CD8-positive, alpha-beta memory T cell (primary cell): ENCODE results near the gene PLCG2. TPM values are rescaled to one million over a fixed set of nuclear protein-coding genes. Genes with fewer than 3 reads are reported as not detected.

Experiments
- CTCF ChIA-PET: fragments of 350-600 bp; sonication (Branson Sonifier 250); formaldehyde crosslinking; loops from one replicate; lab custom pipeline; 2021; ENCODE audit warnings: antibody characterized with exemption; lab: Charles Lee
- POLR2A ChIA-PET: fragments of 350-600 bp; sonication (Branson Sonifier 250); formaldehyde crosslinking; loops from one replicate; lab custom pipeline; 2021; ENCODE audit warnings: antibody characterized with exemption; lab: Charles Lee
- DNase-seq, 5 donors: peaks; one replicate each; pipeline versions ENCODE4 v3.0.0 to v3.0.0-alpha.2; 2020 to 2022; ENCODE audit warnings: mixed read lengths in 1 of 5
- H3K27ac ChIP-seq: one replicate; pipeline ENCODE4 v1.7.0; 2013; ENCODE audit warnings: low read depth, mild to moderate bottlenecking, low read length, moderate library complexity
- H3K27me3 ChIP-seq: 2 replicates; pipeline ENCODE4 v1.7.0; 2013; ENCODE audit warnings: low read length, mild to moderate bottlenecking; ENCODE audit not compliant: insufficient read depth, poor library complexity, severe bottlenecking
- H3K36me3 ChIP-seq: 2 replicates; pipeline ENCODE4 v1.7.0; 2013; ENCODE audit warnings: mild to moderate bottlenecking, low read length, moderate library complexity; ENCODE audit not compliant: insufficient read depth
- H3K4me1 ChIP-seq: 2 replicates; pipeline ENCODE4 v1.7.0; 2013; ENCODE audit warnings: mild to moderate bottlenecking, low read length, moderate library complexity; ENCODE audit not compliant: insufficient read depth
- H3K4me3 ChIP-seq: 2 replicates; pipeline ENCODE4 v1.7.0; 2013; ENCODE audit warnings: mild to moderate bottlenecking, low read length
- H3K9me3 ChIP-seq: 2 replicates; pipeline ENCODE4 v1.7.0; 2013; ENCODE audit warnings: mild to moderate bottlenecking, low read length
- H3K27ac Mint-ChIP-seq, 8 donors: one replicate each; pipeline ENCODE4 v1.8.0; 2020 to 2021; ENCODE audit warnings: mixed read lengths in 8 of 8, mild to moderate bottlenecking in 6 of 8, inconsistent platforms in 3 of 8, moderate library complexity in 3 of 8
- H3K27me3 Mint-ChIP-seq, 2 donors: one replicate each; pipeline ENCODE4 v1.8.0; 2020 to 2021; ENCODE audit warnings: mixed read lengths in 2 of 2, mild to moderate bottlenecking in 1 of 2, moderate library complexity in 1 of 2
- H3K36me3 Mint-ChIP-seq, 3 donors: one replicate each; pipeline ENCODE4 v1.8.0; 2020 to 2021; ENCODE audit warnings: mixed read lengths in 3 of 3, inconsistent platforms in 1 of 3, mild to moderate bottlenecking in 1 of 3
- H3K4me1 Mint-ChIP-seq, 3 donors: one replicate each; pipeline ENCODE4 v1.8.0; 2020 to 2021; ENCODE audit warnings: mixed read lengths in 3 of 3, inconsistent platforms in 1 of 3, mild to moderate bottlenecking in 1 of 3
- H3K4me3 Mint-ChIP-seq, 7 donors: one replicate each; pipeline ENCODE4 v1.8.0; 2020 to 2021; ENCODE audit warnings: mixed read lengths in 7 of 7, mild to moderate bottlenecking in 6 of 7, moderate library complexity in 4 of 7, inconsistent platforms in 2 of 7
- H3K9me3 Mint-ChIP-seq, 5 donors: one replicate each; pipeline ENCODE4 v1.8.0; 2020 to 2022; ENCODE audit warnings: mixed read lengths in 5 of 5, mild to moderate bottlenecking in 3 of 5, moderate library complexity in 2 of 5, inconsistent platforms in 1 of 5
- polyA plus RNA-seq: library from polyadenylated mRNA; unstranded; fragments of 300-500 nt; fragmentation: Illumina TruSeq; gene quantifications from one replicate; pipeline ENCODE4 v1.2.3, GENCODE V29; 2021
- total RNA-seq, 2 experiments: library from RNA; stranded (reverse); gene quantifications; one replicate each; pipeline ENCODE4 v1.2.3, GENCODE V29; 2021

PLCG2 gene
- total and polyA plus RNA-seq, 3 experiments from 2014 or later, result 5.4 to 16.2 (median 14.2) TPM

DNA sequence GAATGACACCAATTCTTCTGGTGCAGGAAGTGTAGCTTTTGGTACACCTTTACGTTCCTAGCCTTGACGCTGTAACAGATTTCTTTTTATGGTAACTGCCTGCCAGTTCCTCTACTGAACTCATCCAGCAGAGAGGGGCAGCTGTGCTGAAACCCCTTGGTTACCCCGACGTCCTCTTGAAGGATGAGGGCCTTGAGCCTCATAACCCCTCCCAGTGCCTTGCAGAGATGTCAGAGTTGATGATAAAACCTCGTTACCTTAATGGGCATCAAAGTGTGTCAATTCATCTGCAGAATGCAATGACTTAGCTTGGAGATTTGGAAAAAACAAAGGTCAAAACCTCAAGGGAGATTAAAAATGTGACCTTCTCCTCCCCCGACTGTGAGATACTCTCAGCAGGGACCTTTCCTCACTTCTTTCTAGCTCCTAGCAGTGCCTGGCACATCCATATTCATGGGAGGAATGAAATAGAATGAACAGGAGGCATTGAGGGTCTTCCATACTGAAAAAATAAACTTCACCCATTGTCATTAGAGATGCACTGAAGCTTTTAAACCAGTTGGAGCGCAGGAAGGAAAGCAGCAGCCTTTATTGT, 163.0 kb downstream of the PLCG2 start:
- no peaks in the 10 kb centered on the region for H3K27me3 Mint-ChIP-seq
- CTCF ChIA-PET, result interaction anchor here (1.4 kb wide), 1 partner anchor 288 kb away, joined by 3 read pairs; no protein-coding TSS in a partner anchor
- POLR2A ChIA-PET, result no interaction called here
- H3K27ac Mint-ChIP-seq, result no peak overlapping the region
- Histone ChIP-seq H3K36me3 (no peaks in the 10 kb centered on the region), H3K27me3 (no peaks in the 10 kb centered on the region), H3K27ac (no peak overlapping the region), H3K9me3 (no peaks in the 10 kb centered on the region), H3K4me1 (no peaks in the 10 kb centered on the region), H3K4me3 (no peak overlapping the region)
- peaks cover under 1 to 77% (median 8%) of the 10 kb centered on the region in 3 donors for H3K36me3 Mint-ChIP-seq
- H3K9me3 Mint-ChIP-seq, result no peaks in the 10 kb centered on the region
- H3K4me1 Mint-ChIP-seq, result no peaks in the 10 kb centered on the region
- no peak overlapping the region for H3K4me3 Mint-ChIP-seq
- no peak for DNase-seq

DNA sequence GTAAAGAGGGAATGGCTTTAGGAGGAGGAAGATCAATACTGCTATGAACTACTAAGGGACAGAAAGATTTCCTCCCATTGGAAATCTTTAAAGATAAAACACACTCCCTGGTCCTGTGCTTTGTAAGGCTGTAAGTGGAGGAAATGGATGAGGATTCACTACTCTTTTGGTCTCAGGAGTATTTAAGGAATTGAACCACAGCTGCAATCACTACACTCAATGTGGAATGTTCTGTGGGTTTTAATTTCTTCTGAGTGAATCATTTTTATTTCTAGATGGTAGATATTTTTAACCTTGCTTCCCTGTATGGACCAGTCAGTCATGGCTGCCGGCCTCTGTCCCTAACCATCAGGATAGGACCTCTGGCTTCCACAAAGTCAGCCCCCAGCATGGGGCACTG, 166.6 kb downstream of the PLCG2 start:
- H3K9me3 Mint-ChIP-seq, result peaks cover 3 to 15% (median 8%) of the 10 kb centered on the region in 5 donors
- Histone ChIP-seq H3K27me3 (no peaks in the 10 kb centered on the region), H3K27ac (no peak overlapping the region), H3K9me3 (no peaks in the 10 kb centered on the region), H3K4me1 (no peaks in the 10 kb centered on the region), H3K4me3 (no peak overlapping the region), H3K36me3 (no peaks in the 10 kb centered on the region)
- no peaks in the 10 kb centered on the region for H3K27me3 Mint-ChIP-seq
- ChIA-PET CTCF (no interaction called here), POLR2A (no interaction called here)
- no peak for DNase-seq
- no peak overlapping the region for H3K4me3 Mint-ChIP-seq
- peaks cover 8 to 76% (median 14%) of the 10 kb centered on the region in 3 donors for H3K36me3 Mint-ChIP-seq
- H3K4me1 Mint-ChIP-seq, result no peaks in the 10 kb centered on the region
- H3K27ac Mint-ChIP-seq, result no peak overlapping the region

DNA sequence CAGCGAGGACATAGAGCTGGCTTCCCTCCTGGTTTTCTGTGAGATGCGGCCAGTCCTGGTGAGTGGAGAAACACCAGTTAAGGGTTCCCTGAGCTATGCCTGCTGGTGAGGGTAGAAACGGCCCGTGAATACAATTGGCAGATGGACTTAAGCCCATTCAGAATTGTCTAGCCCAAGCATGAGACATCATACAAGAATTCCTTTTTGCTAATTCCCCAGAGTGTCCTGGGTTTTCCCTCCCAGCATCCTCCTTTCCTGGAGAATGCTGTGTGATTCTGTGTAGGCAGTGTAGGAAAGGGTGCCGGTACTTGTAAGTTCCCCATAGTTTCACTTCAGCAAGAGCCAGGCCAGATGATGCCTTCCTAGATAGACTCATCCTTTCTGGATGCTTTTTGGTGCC, 167.1 kb downstream of the PLCG2 start:
- CTCF ChIA-PET, result no interaction called here
- Mint-ChIP-seq H3K27me3 (no peaks in the 10 kb centered on the region), H3K4me3 (no peak overlapping the region), H3K4me1 (no peaks in the 10 kb centered on the region), H3K36me3 (peaks cover 10 to 76% (median 14%) of the 10 kb centered on the region in 3 donors), H3K27ac (peak overlapping the region in 1 of 8 donors; percentile 51), H3K9me3 (peaks cover 7 to 16% (median 8%) of the 10 kb centered on the region in 5 donors)
- no peaks in the 10 kb centered on the region for H3K27me3 ChIP-seq
- no peak for DNase-seq
- POLR2A ChIA-PET, result no interaction called here
- H3K27ac ChIP-seq, result no peak overlapping the region
- no peak overlapping the region for H3K4me3 ChIP-seq
- H3K4me1 ChIP-seq, result no peaks in the 10 kb centered on the region
- no peaks in the 10 kb centered on the region for H3K9me3 ChIP-seq
- H3K36me3 ChIP-seq, result no peaks in the 10 kb centered on the region

DNA sequence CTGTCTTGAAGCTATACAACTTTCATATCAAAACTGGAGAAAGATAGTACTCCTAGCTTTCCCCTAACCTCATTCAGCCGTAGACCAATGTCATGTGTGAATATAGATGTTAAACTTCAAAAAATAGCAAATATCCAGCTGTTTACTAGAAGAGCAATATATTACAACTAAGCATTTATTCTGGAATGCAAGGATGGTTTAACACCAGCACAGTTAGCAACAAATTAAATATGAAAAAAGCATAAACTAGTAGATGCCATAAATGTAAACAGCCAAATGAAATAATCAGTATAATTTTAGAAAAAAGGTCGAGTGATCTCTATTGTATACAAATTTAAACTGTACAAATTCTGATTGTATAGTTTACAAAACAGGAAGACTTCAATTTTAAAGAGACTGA, 172.5 kb downstream of the PLCG2 start:
- POLR2A ChIA-PET, result no interaction called here
- no peaks in the 10 kb centered on the region for H3K27me3 ChIP-seq
- H3K9me3 ChIP-seq, result no peaks in the 10 kb centered on the region
- Mint-ChIP-seq H3K4me3 (no peak overlapping the region), H3K27ac (no peak overlapping the region), H3K27me3 (peaks cover 0 to 2% of the 10 kb centered on the region in 2 donors), H3K4me1 (no peaks in the 10 kb centered on the region), H3K9me3 (peaks cover 8 to 27% (median 18%) of the 10 kb centered on the region in 5 donors), H3K36me3 (peaks cover 9 to 77% (median 47%) of the 10 kb centered on the region in 3 donors)
- no peak for DNase-seq
- H3K4me1 ChIP-seq, result no peaks in the 10 kb centered on the region
- H3K36me3 ChIP-seq, result no peaks in the 10 kb centered on the region
- no peak overlapping the region for H3K4me3 ChIP-seq
- CTCF ChIA-PET, result no interaction called here
- H3K27ac ChIP-seq, result no peak overlapping the region

DNA sequence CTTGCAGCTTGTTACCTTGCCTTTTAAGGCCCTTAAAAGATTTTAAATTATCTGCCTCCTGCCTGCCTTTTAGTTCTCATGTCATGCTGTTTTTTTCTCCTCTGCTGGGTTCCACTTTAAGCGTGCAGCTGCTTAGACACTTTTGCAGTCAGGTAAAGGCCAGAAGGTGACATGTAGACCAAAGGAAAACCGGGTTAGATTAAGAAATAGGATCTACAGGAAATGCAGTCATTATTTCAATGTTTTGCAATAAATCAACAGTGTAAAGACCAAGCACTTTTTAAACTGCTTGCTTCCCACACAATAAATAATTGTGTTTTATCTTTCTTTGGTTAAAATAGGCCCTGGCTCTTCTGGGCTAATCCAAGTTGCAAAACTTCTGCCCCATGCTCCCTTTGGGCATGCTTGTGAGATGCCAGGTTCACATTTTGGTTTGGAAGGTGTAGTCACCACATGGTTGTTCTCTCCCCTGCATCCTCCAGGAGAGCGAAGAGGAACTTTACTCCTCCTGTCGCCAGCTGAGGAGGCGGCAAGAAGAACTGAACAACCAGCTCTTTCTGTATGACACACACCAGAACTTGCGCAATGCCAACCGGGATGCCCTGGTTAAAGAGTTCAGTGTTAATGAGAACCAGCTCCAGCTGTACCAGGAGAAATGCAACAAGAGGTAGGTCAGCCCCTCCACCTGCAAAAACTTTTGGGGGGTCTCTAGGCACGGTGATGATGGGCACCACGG, 177.3 kb downstream of the PLCG2 start:
- Histone ChIP-seq H3K4me3 (no peak overlapping the region), H3K27me3 (no peaks in the 10 kb centered on the region), H3K27ac (no peak overlapping the region), H3K4me1 (no peaks in the 10 kb centered on the region), H3K36me3 (no peaks in the 10 kb centered on the region), H3K9me3 (no peaks in the 10 kb centered on the region)
- Mint-ChIP-seq H3K4me3 (no peak overlapping the region), H3K27me3 (peaks cover 0 to 2% of the 10 kb centered on the region in 2 donors), H3K9me3 (peaks cover 0 to 8% (median 6%) of the 10 kb centered on the region in 5 donors), H3K36me3 (peaks cover 6 to 61% (median 41%) of the 10 kb centered on the region in 3 donors), H3K4me1 (no peaks in the 10 kb centered on the region), H3K27ac (peak overlapping the region in 1 of 8 donors; percentile 8)
- no peak for DNase-seq
- POLR2A ChIA-PET, result no interaction called here
- CTCF ChIA-PET, result no interaction called here

DNA sequence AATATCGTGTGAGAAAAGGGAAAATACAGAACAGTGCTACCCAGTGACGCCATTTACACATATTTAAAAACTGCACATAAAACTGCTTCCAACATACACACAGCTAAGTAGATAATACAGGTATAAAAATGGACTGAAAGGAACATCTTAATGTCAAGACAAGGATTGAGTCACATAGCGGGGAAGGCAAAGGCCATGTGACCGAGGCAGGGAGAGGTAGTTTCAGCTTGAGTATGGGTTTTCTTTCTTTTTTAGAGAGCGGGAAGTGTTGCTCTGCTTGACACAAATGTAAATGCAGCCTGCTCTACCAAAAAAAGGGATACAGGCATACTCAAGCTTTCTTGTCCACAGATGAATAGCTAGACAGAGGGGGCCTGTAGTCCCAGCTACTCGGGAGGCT, 185.7 kb downstream of the PLCG2 start:
- Mint-ChIP-seq H3K27ac (no peak overlapping the region), H3K9me3 (peaks cover 0 to 6% (median 0%) of the 10 kb centered on the region in 5 donors), H3K4me3 (no peak overlapping the region), H3K36me3 (no peaks in the 10 kb centered on the region), H3K4me1 (no peaks in the 10 kb centered on the region), H3K27me3 (peaks cover 0 to 3% of the 10 kb centered on the region in 2 donors)
- DNase-seq, result no peak
- Histone ChIP-seq H3K4me1 (no peaks in the 10 kb centered on the region), H3K36me3 (no peaks in the 10 kb centered on the region), H3K27me3 (peaks cover 4% of the 10 kb centered on the region), H3K4me3 (no peak overlapping the region), H3K27ac (no peak overlapping the region), H3K9me3 (no peaks in the 10 kb centered on the region)
- ChIA-PET CTCF (no interaction called here), POLR2A (no interaction called here)

DNA sequence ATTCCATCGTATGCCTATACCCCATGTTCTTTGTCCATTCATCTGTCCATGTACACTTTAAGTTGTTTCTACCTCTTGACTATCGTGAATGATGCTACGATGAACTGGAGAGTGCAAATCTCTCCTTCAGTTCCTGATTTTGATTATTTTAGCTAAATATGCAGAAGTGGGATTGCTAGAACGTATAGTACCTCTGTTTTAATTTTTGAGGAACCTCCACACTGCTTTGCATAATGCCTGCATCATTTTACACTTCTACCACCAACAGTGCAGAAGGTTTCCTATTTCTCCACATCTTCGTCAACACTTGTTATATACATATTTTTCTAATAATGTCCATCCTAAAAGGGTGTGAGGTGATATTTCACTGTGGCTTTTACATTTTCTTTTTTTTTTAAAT, 188.3 kb downstream of the PLCG2 start:
- POLR2A ChIA-PET, result interaction anchor here (0.6 kb wide), 1 partner anchor 662 kb away, joined by 6 read pairs; no protein-coding TSS in a partner anchor
- H3K27me3 Mint-ChIP-seq, result peaks cover 3 to 11% of the 10 kb centered on the region in 2 donors
- CTCF ChIA-PET, result no interaction called here

DNA sequence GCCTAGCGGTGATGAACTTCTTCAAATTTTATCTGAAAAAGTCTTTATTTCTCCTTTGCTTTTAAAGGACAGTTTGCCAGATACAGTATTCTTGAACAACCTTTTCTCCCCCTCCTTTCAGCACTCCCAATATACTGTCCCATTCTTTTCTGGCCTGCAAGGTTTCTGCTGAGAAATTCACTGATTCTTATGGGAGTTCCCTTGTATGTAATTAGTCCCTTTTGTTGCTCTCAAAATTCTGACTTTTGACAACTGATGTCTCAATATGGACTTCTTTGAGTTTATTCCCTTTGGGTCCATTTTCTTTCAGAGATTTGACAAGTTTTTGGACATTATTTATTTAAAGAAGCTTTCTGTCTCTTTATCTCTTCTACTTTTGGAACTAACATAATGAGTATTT, 192.8 kb downstream of the PLCG2 start:
- Mint-ChIP-seq H3K27ac (no peak overlapping the region), H3K9me3 (peaks cover 24 to 44% (median 39%) of the 10 kb centered on the region in 5 donors), H3K4me3 (no peak overlapping the region), H3K36me3 (peaks cover 0 to 19% (median 0%) of the 10 kb centered on the region in 3 donors), H3K4me1 (no peaks in the 10 kb centered on the region), H3K27me3 (peaks cover 15 to 30% of the 10 kb centered on the region in 2 donors)
- no peaks in the 10 kb centered on the region for H3K27me3 ChIP-seq
- H3K27ac ChIP-seq, result no peak overlapping the region
- no peaks in the 10 kb centered on the region for H3K9me3 ChIP-seq
- H3K4me3 ChIP-seq, result no peak overlapping the region
- no peaks in the 10 kb centered on the region for H3K4me1 ChIP-seq
- POLR2A ChIA-PET, result no interaction called here
- CTCF ChIA-PET, result no interaction called here
- no peaks in the 10 kb centered on the region for H3K36me3 ChIP-seq
- no peak for DNase-seq

More for the DNA sequence above, 188.3 kb downstream of the PLCG2 start:
- H3K4me3 ChIP-seq, result no peak overlapping the region
- Mint-ChIP-seq H3K4me1 (no peaks in the 10 kb centered on the region), H3K27ac (no peak overlapping the region), H3K36me3 (peaks cover 0 to 6% (median 0%) of the 10 kb centered on the region in 3 donors), H3K4me3 (no peak overlapping the region), H3K9me3 (peaks cover 8 to 22% (median 12%) of the 10 kb centered on the region in 5 donors)
- H3K4me1 ChIP-seq, result no peaks in the 10 kb centered on the region
- no peaks in the 10 kb centered on the region for H3K9me3 ChIP-seq
- DNase-seq, result no peak
- H3K27ac ChIP-seq, result no peak overlapping the region
- H3K27me3 ChIP-seq, result peaks cover 4% of the 10 kb centered on the region
- H3K36me3 ChIP-seq, result no peaks in the 10 kb centered on the region
